Activated CD4-positive, alpha-beta memory T cell treated with anti-CD3 and anti-CD28 coated beads for 36 hours (primary cell): ENCODE data around the gene PPARD. TPM values are rescaled to one million over a fixed set of nuclear protein-coding genes. Genes with fewer than 3 reads are reported as not detected.

ENCODE experiments used
- CTCF ChIA-PET: fragments of 350-600 bp; sonication (Branson Sonifier 250); formaldehyde crosslinking; loops from one replicate; lab custom pipeline; 2021; ENCODE audit warnings: antibody characterized with exemption, inconsistent platforms; lab: Charles Lee
- POLR2A ChIA-PET: fragments of 350-600 bp; sonication (Branson Sonifier 250); formaldehyde crosslinking; loops from one replicate; lab custom pipeline; 2021; ENCODE audit warnings: antibody characterized with exemption; lab: Charles Lee
- DNase-seq: peaks from one replicate; pipeline ENCODE4 v3.0.0-alpha.2; 2020
- H3K27ac Mint-ChIP-seq: one replicate; pipeline ENCODE4 v1.8.0; 2021; ENCODE audit warnings: mixed read lengths
- H3K27me3 Mint-ChIP-seq: one replicate; pipeline ENCODE4 v1.8.0; 2021; ENCODE audit warnings: mixed read lengths
- H3K36me3 Mint-ChIP-seq: one replicate; pipeline ENCODE4 v1.8.0; 2021; ENCODE audit warnings: mixed read lengths
- H3K4me1 Mint-ChIP-seq: one replicate; pipeline ENCODE4 v1.8.0; 2021; ENCODE audit warnings: low read depth, mixed read lengths
- H3K4me3 Mint-ChIP-seq: one replicate; pipeline ENCODE4 v1.8.0; 2021; ENCODE audit warnings: mild to moderate bottlenecking, mixed read lengths
- H3K9me3 Mint-ChIP-seq: one replicate; pipeline ENCODE4 v1.8.0; 2021; ENCODE audit warnings: mixed read lengths
- intact Hi-C: fragments of 100-400 bp; cut with micrococcal nuclease; formaldehyde crosslinking; loops from one replicate; pipeline ENCODE4 v1.15.1; 2023
- total RNA-seq, 2 experiments: library from RNA; stranded (reverse); gene quantifications; one replicate each; pipeline ENCODE4 v1.2.3, GENCODE V29; 2021

Gene PPARD
- total RNA-seq, 2 experiments from 2014 or later = 19.9 to 20.9 TPM

- peak; percentile 97 for DNase-seq
- H3K4me1 Mint-ChIP-seq = peaks cover 36% of the 10 kb centered on the region
- no peaks in the 10 kb centered on the region for H3K27me3 Mint-ChIP-seq
- no peaks in the 10 kb centered on the region for H3K9me3 Mint-ChIP-seq
- POLR2A ChIA-PET = interaction anchor here (0.6 to 2.4 kb wide), 13 partner anchors 14 to 171 kb away, joined by 3 to 8 read pairs (median 4); partner anchors contain the start of genes DEF6, FANCE, PPARD and TEAD3
- H3K36me3 Mint-ChIP-seq = peaks cover 54% of the 10 kb centered on the region
- H3K4me3 Mint-ChIP-seq = peak within 1 kb of the TSS; percentile 95
- peak within 1 kb of the TSS; percentile 97 for H3K27ac Mint-ChIP-seq
- CTCF ChIA-PET = interaction anchor here (0.8 to 10.0 kb wide), 19 partner anchors 10 to 213 kb away, joined by 3 to 83 read pairs (median 4); partner anchors contain the start of genes DEF6, FANCE and PPARD
- intact Hi-C loops = loop anchor here (1.0 to 2.0 kb wide), 6 partner anchors 16 to 263 kb away; partner anchors contain the start of genes DEF6, FANCE and PPARD
Observed at GRCh38 chr6:35468181-35468979, 126.0 kb downstream of the PPARD start, which contains the start of gene RPL10A. Gene RPL10A, plus strand, starts transcription at chr6:35468401. Its CDS starts 34 bp downstream, at chr6:35468435.

GRCh38 chr6:35468980-35469750 is 126.8 kb downstream of the PPARD start:
- POLR2A ChIA-PET = interaction anchor here (0.6 to 2.4 kb wide), 8 partner anchors 14 to 171 kb away, joined by 3 to 8 read pairs (median 5); partner anchors contain the start of genes DEF6, FANCE, PPARD and TEAD3
- CTCF ChIA-PET = interaction anchor here (1.0 to 10.0 kb wide), 9 partner anchors 9 to 214 kb away, joined by 3 to 83 read pairs (median 7); partner anchors contain the start of genes DEF6, FANCE and PPARD
- Mint-ChIP-seq H3K27me3 (no peaks in the 10 kb centered on the region), H3K27ac (peak overlapping the region; percentile 97), H3K4me1 (peaks cover 36% of the 10 kb centered on the region), H3K9me3 (no peaks in the 10 kb centered on the region), H3K36me3 (peaks cover 52% of the 10 kb centered on the region), H3K4me3 (peak overlapping the region; percentile 95)
- DNase-seq = no peak
- intact Hi-C loops = loop anchor here (1.0 to 2.0 kb wide), 6 partner anchors 17 to 262 kb away; partner anchors contain the start of genes DEF6, FANCE and PPARD

GRCh38 chr6:35469751-35470662 is 127.6 kb downstream of the PPARD start:
- H3K27ac Mint-ChIP-seq = peak overlapping the region; percentile 97
- no peaks in the 10 kb centered on the region for H3K9me3 Mint-ChIP-seq
- H3K27me3 Mint-ChIP-seq = no peaks in the 10 kb centered on the region
- peaks cover 52% of the 10 kb centered on the region for H3K36me3 Mint-ChIP-seq
- peaks cover 36% of the 10 kb centered on the region for H3K4me1 Mint-ChIP-seq
- ChIA-PET CTCF (interaction anchor here (2.1 to 10.0 kb wide), 2 partner anchors 12 to 19 kb away, joined by 4 to 83 read pairs; partner anchors contain the start of gene FANCE), POLR2A (interaction anchor here (0.6 to 2.4 kb wide), 7 partner anchors 9 to 172 kb away, joined by 3 to 8 read pairs (median 5); partner anchors contain the start of genes DEF6 and TEAD3)
- no peak for DNase-seq
- H3K4me3 Mint-ChIP-seq = peak overlapping the region; percentile 95
- intact Hi-C loops = loop anchor here (2.0 kb wide), 1 partner anchor 137 kb away; no protein-coding TSS in a partner anchor

GRCh38 chr6:35470663-35471120 is 128.3 kb downstream of the PPARD start:
- CTCF ChIA-PET = interaction anchor here (1.3 to 10.0 kb wide), 2 partner anchors 19 to 175 kb away, joined by 3 to 83 read pairs; partner anchors contain the start of gene FANCE
- Mint-ChIP-seq H3K27me3 (no peaks in the 10 kb centered on the region), H3K27ac (peak overlapping the region; percentile 97), H3K36me3 (peaks cover 52% of the 10 kb centered on the region), H3K9me3 (no peaks in the 10 kb centered on the region), H3K4me3 (peak overlapping the region; percentile 95), H3K4me1 (peaks cover 36% of the 10 kb centered on the region)
- DNase-seq = no peak
- intact Hi-C loops = no loop called here
- POLR2A ChIA-PET = interaction anchor here (0.6 to 1.8 kb wide), 6 partner anchors 9 to 1912 kb away, joined by 3 to 5 read pairs (median 3); partner anchors contain the start of gene DEF6

GRCh38 chr6:35471836-35472345 is 129.5 kb downstream of the PPARD start:
- H3K4me3 Mint-ChIP-seq = peak overlapping the region; percentile 95

GRCh38 chr6:35473075-35473849 is 130.9 kb downstream of the PPARD start:
- Mint-ChIP-seq H3K9me3 (no peaks in the 10 kb centered on the region), H3K27me3 (no peaks in the 10 kb centered on the region), H3K4me1 (peaks cover 29% of the 10 kb centered on the region), H3K27ac (peak overlapping the region; percentile 66), H3K36me3 (peaks cover 46% of the 10 kb centered on the region), H3K4me3 (no peak overlapping the region)
- intact Hi-C loops = no loop called here
- CTCF ChIA-PET = interaction anchor here (0.7 to 1.0 kb wide), 3 partner anchors 79 to 151 kb away, joined by 3 read pairs; partner anchors contain the start of gene PPARD
- POLR2A ChIA-PET = interaction anchor here (0.6 to 2.1 kb wide), 8 partner anchors 9 to 174 kb away, joined by 3 to 11 read pairs (median 4); partner anchors contain the start of genes FANCE and TEAD3
- DNase-seq = no peak

More at GRCh38 chr6:35471836-35472345, 129.5 kb downstream of the PPARD start:
- Mint-ChIP-seq H3K4me1 (peaks cover 36% of the 10 kb centered on the region), H3K27ac (peak overlapping the region; percentile 97), H3K36me3 (peaks cover 51% of the 10 kb centered on the region), H3K27me3 (no peaks in the 10 kb centered on the region), H3K9me3 (no peaks in the 10 kb centered on the region)
- DNase-seq = no peak
- ChIA-PET CTCF (interaction anchor here (1.3 to 10.0 kb wide), 2 partner anchors 21 to 177 kb away, joined by 3 to 83 read pairs; partner anchors contain the start of gene FANCE), POLR2A (interaction anchor here (0.7 to 1.8 kb wide), 7 partner anchors 18 to 173 kb away, joined by 3 to 7 read pairs (median 4); partner anchors contain the start of gene FANCE)
- intact Hi-C loops = no loop called here

GRCh38 chr6:35473850-35474130 is 131.4 kb downstream of the PPARD start:
- POLR2A ChIA-PET = interaction anchor here (1.1 to 2.1 kb wide), 3 partner anchors 9 to 25 kb away, joined by 4 to 11 read pairs (median 10); partner anchors contain the start of gene TEAD3

GRCh38 chr6:35474131-35474941 is 132.0 kb downstream of the PPARD start:
- Mint-ChIP-seq H3K9me3 (no peaks in the 10 kb centered on the region), H3K4me1 (peaks cover 29% of the 10 kb centered on the region), H3K27ac (peak overlapping the region; percentile 23), H3K27me3 (no peaks in the 10 kb centered on the region), H3K4me3 (no peak overlapping the region), H3K36me3 (peaks cover 35% of the 10 kb centered on the region)
- ChIA-PET POLR2A (interaction anchor here (0.7 to 2.1 kb wide), 3 partner anchors 23 to 102 kb away, joined by 3 to 11 read pairs (median 4); partner anchors contain the start of gene TEAD3), CTCF (interaction anchor here (0.7 to 1.0 kb wide), 3 partner anchors 78 to 150 kb away, joined by 3 read pairs; partner anchors contain the start of gene PPARD)
- no peak for DNase-seq
- intact Hi-C loops = no loop called here

More at GRCh38 chr6:35473850-35474130, 131.4 kb downstream of the PPARD start:
- DNase-seq = no peak
- Mint-ChIP-seq H3K27ac (peak overlapping the region; percentile 66), H3K9me3 (no peaks in the 10 kb centered on the region), H3K27me3 (no peaks in the 10 kb centered on the region), H3K36me3 (peaks cover 41% of the 10 kb centered on the region), H3K4me3 (no peak overlapping the region), H3K4me1 (peaks cover 29% of the 10 kb centered on the region)
- CTCF ChIA-PET = interaction anchor here (0.7 to 1.0 kb wide), 3 partner anchors 78 to 150 kb away, joined by 3 read pairs; partner anchors contain the start of gene PPARD
- intact Hi-C loops = no loop called here
